RKO (cell line): ENCODE results near the gene CDC5L.
A peak's percentile ranks its signal among the peaks of the same experiment; 100 is the strongest.

ENCODE experiments used
- DNase-seq: peaks from one replicate; pipeline ENCODE4 v3.0.0-alpha.2; 2016; ENCODE audit warnings: low spot score

The CDC5L gene

DNA sequence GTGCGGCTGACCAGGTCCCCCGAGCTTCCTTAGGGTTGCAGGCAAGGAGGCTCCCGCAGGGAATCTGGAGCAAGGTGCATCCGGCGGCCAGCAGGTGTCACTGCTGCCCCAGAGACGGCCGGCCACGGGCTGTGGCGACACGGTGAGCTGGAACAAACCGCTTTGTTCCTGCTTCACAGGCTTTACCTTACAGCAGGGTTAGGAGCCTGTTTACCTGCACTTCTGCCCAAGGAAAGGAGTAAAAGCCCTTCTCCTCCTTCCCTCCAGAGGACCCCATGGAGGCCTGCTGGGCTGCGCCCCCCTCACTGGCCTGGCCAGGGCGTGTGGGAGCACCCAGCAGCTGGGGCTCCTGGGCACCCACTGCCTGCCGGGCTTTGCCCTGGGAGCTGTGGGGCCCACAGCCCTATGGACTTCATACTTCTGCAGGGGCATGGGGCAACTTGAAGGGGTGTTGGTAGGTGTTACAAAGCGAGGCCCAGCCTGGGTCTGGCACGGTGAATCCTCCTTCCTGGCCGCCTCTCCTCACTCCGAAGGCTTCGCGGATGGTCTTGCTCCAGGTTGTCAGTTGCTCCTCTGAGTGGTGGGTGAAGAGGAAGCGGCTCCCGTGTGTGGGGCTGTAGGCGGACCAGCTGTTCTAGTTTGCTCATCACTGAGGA lies 88.4 kb downstream of the CDC5L start:
- DNase-seq, result peak; percentile 75

DNA sequence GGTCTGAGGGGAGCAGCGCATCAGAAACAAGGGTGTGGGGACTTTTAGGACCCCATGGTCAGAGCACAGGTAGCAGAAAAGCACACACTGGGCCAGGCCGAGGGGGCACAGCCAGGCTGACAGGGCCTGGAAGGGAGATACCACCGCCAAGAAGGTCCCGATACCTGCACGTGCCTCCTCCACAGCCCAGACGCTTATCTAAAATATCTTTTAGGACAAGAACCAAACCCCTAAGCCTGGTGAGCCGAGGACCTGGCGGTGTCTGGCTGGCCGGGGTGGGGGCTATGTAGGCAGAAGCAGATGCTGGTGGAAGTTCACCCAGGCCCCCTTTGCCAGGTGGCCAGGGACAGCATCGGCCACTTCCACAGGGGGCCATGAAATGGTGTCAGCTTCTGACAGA lies 89.3 kb downstream of the CDC5L start:
- no peak for DNase-seq

DNA sequence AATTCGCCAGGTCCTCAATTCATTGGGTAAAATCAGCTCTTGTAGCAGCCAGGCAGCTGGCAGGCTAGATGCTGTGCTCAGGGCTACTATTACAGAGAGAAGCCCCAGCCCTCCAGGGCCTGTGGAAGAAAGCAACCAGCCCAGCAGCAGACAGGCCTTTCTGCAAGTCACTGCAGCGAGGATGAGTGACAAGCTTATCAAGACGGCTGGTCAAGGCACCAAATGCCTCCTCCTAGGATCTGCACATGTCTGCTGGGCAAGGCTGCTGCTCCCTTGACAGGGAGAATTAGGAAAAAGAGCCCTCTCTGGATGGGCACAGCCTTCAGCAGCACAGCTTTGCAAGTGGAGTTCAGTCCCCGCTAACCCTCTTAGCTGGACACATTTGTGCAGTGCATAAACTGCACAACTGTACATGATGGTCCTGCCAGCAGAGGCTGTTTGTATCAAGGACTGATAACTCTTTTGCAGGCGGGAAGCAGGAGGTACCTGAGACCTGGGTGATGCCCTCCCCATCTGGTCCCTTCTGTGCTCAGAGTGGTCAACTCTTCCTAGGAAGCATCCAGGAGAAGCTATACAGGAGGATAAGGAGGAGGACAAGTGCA lies 89.9 kb downstream of the CDC5L start:
- no peak for DNase-seq

DNA sequence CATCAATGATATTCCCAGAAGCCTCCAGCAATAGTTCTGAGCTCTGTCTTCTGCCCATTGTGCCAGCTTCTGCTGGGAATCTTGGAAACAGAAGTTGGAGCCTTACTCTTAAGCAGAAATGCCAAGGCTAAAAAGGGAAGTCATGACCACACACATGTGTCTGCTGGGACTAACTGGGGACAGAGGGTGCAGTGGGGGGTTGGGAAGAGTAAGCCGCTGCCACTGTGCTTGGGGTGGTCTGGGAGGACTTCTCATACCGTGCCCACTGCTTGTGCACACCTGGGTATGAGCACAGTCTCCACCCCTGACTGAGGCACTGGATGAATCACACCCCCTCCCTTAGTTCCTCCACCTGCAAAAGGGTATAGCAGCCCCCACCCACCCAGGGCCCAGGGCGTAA lies 90.7 kb downstream of the CDC5L start:
- no peak for DNase-seq

DNA sequence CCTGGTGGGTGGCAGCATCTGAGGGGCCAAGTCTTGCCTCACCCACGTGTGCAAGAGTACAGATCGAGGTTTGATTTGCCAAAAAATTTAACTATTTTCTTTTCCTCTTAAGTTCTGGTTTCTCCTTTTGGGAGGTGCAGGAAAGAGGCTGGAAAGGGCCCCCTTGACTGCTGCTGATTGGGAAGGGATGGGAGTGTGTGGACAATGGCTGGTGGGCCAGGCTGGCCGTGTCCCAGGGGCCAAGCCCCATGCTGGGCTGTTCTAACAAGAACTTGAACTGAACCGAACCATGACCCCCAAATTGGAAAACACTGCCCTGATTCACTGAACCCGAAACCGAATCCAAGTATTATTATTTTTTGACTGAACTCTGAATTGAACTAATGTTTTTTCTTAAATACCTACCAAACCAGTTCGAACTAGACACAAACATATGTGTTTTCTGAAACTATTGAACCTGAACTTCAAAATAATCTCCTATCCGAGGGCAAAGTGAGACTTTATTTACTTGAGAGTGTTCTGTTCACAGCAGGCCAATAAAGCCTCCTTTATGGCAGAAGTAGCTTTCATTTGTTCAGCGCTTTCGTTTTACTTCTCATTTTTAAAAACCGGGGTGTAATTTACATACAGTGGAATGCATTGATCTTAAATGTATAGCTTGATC lies 91.2 kb downstream of the CDC5L start:
- DNase-seq, result no peak

DNA sequence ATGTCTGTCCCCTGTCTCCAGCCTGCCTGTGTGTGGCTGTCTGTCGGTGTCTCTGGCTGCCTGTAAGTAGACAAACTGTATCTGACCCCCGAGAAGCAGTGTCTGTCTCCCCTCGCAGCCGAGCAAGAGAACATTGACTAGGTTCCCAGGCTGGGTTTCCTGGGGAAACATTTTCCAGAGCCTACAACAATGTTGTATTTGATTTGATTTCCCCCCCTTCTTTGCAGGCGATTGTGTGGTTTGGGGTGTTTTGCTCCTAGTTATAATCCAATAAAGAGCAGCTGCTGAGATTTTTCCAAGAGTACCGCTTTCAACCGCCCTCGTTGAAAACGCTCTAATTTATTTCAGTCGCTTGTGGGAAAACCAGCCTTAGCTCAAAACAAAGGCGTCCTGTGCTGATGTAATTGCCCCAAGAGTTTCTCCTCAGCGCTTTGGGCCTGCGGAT lies 92.6 kb downstream of the CDC5L start:
- no peak for DNase-seq

DNA sequence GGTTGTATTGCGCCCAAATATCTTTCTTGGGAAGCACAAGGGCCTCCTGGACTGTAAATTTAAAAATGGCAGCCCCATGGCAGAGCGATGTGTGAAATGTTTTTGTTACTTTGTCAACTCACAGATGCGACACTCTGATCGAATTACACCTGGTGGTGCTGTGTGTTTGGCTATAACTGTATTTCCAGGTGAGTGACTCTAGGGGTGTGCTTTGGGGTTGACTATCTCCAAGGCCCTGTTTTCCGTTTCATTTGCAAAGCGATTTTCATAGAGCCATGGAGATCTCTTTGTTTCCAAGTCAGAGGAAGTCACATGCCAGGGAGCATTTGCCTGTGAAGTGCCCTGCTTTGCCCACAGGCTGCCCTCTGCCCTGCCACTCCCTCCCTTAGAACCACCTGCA lies 93.5 kb downstream of the CDC5L start:
- DNase-seq, result no peak

DNA sequence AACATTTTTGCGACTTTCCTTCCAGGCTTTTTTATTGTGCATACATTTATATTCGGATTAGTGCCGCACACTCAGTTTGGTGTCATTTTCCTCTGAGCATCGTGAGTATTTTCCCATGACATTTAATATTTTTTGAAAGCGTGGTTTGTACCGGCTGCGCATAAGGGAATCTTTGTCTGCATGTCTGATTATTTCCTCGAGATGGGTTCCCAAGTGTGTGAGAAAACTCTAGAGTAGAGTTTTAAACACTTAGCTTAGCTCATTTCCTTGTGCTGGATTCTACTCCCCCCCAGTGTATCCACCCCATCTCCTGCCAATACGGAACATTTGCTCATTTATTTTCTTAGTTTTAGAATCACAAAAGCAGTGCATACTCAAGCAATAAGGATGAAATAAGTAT lies 94.3 kb downstream of the CDC5L start:
- DNase-seq, result no peak

DNA sequence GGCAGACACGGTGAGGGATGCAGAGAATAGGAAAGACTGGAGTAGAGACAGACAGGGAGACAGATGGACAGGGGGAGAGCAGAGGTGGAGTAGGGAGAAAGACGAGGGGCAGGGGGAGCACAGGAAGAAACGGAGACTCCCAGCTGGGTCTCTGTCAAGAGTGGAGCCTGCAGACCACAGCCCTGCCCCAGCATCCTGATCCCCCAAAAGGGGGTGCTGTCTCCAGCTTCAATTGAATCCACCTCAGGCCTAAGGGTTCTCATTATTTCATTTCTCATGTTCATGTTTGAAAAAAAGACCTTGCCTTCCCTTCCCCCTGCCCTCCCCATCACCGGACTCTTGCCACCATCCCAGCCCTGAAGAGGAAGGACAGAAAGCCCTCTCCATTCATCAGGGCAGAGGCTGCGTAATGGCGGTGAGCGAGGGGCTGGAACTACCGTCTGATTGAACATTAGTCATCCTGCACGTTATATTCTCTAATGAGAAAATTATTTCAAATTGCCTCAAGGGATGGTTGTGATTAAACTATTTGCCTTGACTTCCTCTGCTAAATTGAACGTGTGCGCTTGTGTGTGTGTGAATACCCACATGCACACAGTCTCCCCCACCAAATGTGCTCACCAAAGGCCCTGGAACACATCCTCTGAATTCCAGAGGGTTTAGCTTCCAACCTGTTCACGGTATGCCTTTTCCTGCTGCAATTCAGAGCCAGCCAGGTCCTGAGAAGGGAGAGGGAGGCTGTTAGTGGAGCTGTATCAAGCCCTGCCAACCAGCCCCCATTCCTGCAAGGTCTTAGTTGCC lies 98.3 kb downstream of the CDC5L start:
- DNase-seq, result no peak

DNA sequence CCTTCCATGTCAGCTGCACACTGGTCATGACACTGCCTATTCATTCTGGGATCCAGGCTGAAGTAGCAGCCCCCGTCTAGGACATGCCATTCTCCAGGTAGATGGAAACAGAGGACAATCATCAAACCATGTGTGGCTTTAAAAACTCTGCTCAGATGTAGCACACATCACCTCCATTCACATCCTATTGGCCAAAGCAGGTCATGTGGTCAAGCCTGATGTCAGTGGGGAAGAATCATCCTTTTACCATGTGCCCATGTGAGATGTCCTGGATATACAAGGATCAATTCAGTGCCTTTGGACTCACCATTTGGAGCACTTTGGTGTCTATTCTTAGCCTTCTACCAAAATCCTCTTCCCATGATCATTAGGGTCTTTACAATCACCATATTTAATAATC lies 99.5 kb downstream of the CDC5L start:
- no peak for DNase-seq

DNA sequence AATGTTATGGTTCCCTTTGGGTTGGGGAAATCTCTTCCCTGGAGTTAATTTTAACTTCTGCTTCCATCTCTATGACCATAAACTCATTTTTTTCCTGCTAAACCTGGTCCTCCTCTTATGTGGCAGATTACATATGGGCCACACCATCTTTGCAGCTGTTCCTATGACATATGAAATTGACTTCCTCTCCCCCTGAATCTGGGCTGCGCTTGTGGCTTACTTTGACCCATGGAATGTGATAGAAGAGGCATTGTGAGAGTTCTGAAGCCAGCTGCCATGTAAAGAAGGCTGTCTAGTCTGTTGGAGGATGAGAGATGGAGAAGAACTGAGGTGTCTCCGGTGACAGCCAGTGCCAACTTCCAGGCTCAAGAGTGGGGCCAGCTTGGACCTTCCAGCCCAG lies 100.1 kb downstream of the CDC5L start:
- no peak for DNase-seq

DNA sequence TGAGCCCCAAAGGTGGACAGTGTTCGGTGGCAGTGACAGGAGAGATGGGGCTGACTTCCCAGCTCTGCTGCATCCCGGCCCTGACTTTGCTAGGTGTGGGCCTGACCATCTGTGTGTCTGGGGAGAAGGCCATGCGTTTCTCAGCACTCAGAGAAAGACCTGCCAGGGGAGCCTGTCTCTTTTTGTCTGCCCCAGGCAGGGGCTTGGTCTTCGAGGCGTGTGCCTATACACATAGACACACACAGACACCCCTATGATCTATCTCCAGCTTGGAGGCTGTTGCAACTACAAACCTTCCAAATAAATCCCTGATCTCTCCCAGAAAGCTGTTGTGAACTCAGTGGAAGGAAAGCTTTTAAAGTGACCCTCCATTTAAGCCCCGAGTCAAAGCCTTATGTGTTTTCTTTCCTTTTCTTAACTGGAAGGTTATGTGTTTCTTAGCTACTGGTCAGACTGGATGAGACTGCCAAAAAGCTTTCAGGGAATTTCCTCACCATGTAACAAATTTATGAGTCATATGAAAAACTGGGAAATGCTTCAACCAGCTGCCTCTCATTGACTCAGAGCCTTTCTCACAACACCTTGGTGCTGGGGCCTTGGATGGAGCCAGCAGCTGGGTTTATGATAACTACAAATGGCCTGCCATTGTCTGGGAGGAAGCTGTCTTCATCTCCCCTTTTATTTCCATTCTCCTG lies 102.6 kb downstream of the CDC5L start:
- peak; percentile 94 for DNase-seq

DNA sequence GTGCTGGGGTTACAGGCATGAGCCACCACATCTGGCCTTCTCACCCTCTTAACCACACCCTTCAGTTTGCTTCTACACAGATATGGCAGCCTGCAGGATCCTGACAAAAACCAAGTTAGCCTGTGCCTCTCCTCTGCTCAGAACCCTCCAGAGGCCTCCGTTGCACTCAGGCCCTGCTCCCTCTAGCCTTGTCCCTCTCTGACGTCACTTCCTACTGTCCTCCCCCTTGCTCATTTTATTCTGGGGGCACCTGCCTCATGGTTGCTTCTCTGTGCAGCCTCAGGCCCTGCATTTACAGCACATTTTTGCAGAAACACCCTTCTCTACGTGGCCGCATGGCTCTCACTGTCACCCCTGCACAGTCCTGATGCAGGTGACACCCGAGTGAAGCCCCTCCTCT lies 105.6 kb downstream of the CDC5L start:
- DNase-seq, result no peak

DNA sequence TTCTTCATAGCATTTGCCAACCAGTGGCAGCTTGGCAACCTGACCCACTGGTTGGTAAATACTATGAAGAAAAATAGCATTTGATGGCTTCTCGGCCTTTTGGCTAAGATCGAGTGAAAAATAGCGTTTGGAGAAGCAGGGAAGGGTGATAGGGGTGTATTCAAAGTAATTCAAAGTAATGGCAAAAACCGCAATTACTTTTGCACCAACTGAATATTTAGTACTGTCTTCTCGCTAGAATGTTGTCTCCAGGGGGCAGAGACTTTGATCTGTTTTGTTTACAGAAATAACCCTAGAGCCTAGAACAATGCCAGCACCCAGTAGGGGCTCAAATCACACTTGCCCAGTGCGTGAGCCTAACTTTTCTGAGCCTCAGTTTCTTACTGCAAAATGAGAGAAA lies 106.1 kb downstream of the CDC5L start:
- no peak for DNase-seq

DNA sequence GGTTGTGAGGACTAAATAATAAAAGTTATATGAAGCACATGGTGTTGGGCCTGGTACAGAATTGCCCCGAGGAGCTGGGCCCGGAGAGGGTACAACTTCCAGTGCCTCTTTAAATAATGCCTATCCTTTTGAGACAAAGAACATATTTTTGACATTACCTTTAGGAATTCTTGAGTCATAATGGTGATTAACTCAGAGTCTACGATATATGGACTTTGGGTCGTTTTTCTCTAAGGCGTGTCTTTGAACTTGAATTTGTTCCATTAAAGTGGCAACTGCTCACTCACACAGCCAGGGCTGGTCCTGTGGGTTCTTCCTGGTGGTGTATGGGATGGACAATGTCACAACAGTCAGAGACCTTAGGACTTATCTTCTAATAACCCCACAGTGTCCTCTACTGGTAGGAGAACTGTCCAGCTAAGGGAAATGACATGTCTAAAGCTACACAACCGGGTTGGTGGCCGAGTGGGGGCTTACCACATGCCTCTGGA lies 106.5 kb downstream of the CDC5L start:
- peak; percentile 86 for DNase-seq

DNA sequence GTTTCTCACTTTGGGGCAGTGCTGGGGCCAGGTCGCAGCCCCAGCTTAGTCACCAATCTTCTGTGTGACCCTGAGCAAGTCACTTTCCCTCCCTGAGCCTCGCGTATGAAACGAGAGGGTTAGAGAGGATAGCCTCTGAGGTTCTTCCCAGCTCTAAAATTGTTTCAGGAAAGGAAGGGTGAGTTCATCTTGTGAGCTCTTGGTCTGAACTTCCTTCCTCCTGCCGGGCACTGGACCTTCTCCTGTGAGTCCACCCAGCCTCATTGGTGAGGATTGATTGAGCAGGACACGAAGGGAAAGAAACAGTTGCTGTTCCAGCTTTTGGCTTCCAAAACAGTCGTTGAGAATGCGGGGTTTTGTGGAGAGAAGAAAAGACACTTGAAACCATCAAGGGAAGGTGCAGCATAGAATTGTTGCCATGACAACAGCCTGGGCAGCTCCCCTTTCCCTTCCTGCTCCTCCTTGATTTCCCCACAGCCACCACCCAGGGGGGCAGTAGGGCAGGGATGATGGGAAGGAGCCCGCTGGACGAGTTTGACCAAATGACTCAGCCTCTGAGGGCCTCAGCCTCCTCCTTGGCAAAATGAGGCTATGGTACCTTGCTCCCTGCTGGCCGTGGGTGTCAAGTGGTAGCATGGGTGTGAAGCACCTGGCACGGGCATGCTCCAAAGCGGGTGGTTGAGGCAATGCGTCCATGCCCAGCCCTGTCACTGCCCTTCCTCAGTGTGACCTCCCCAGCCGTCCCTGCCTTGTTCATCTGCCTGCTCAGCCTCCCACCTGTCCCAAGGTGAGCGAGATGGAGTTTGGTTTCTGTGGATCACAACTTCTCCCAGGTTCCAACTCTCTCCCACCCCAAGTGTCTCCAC lies 107.8 kb downstream of the CDC5L start:
- DNase-seq, result no peak

DNA sequence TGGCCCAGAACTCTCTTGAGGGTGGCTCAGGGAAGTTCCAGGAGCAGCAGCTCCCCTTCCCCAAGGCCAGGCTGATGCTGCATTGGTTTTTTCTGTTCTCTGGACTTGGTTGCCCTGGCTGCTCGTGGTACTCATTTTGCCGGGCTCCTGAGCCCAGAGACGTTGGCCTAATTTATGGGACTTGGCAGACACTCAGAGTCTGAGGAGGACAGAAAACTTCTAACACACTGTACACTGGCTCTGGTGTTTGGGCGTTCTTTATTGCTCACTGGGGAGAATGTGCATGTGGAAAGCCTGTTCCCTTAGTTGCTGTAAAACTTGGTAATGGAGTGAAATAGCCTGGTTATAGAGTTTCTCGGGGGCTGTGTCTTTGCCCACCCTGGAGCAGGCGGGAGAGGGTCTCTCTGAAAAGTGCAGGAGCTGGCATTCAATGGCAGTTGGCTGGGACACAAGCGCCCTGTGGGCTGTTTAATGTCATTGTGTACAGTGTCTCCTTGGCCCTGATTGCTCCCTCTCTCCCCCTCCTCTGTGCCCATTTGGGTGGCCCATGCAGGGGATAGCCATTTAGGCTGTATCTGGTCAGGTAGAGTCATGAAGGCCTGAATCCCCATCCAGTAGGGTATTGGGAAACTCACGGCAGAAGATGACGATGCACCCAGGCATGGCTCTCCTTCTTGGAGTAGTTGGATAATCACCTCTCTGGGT lies 109.3 kb downstream of the CDC5L start:
- DNase-seq, result no peak

DNA sequence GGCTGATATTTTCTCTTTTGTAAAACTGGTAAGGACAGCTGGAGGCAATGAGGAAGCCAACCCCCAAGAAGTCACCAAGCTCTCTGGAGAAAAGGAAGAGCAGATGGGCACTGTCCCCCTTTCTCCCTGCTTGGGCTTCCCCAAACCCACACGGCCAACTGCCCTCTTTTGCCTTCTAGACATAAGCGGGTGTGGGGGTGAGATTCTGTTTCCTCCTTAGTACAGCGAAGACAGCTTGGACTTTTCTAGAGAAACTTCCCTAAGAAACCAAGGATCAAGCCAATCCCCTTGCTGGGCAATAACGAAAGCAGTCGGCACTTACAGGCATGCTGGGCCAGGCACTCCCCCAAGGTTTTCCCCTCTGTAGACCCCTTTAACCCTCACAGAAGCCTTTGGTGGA lies 110.3 kb downstream of the CDC5L start:
- DNase-seq, result no peak

DNA sequence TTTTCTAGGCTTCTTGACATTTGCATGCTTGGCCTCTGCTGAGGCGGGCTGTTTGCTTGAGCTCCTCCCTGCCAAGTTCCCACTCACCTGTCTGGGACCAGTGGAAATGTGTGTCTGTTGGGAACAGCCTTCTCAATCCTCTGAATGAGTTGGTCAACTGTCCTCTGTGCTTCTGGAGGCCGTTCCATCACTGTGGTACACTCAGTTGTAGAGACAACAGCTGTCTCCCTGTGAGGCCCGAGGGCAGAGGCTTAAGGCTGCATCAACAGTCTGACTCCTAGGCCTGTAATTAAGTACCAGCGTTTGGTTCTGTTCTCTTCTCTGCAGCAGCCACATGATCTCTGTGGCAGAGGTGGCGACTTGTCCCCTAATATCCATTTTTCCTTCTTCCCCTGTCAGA lies 110.9 kb downstream of the CDC5L start:
- no peak for DNase-seq

DNA sequence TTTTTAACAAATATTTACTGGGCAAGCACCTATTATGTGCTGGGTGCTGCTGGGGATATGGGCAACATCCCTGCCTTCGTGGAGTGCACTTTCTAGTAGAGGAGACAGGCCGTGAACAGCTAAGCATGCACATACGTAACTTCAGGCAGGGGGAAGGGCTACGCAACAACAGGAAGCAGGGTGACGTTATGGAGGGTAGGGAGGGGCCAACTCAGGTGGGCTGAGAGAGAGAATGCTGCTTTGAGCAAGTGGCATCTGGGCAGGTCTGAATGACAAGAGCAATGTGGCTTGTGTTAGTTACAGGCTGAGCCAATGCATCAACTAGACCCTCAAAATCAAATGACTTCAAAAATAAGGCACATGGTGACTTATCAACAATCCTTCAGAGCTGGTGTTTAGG lies 112.1 kb downstream of the CDC5L start:
- DNase-seq, result no peak
